Medulla oblongata (tissue), 1 donor: ENCODE data around the gene CHDH.

Source experiments
- DNase-seq: peaks from one replicate; pipeline ENCODE4 v3.0.0-alpha.2; 2015; ENCODE audit errors: extremely low spot score

CHDH gene

GRCh38 chr3:53849916-53850315, 3.7 kb upstream of the CHDH start:
- no peak for DNase-seq

- DNase-seq: no peak
Observed at GRCh38 chr3:53846851-53847155, 584 bp upstream of the CHDH start.

GRCh38 chr3:53845881-53846133, 412 bp downstream of the CHDH start:
- DNase-seq: no peak

GRCh38 chr3:53845103-53845880, 927 bp downstream of the CHDH start:
- peak; percentile 65 for DNase-seq

GRCh38 chr3:53844262-53845102, 1.7 kb downstream of the CHDH start:
- DNase-seq: peak; percentile 28

GRCh38 chr3:53843195-53844177, 2.7 kb downstream of the CHDH start:
- no peak for DNase-seq

- DNase-seq: peak; percentile 93
Observed at GRCh38 chr3:53842436-53843194, 3.6 kb downstream of the CHDH start.

GRCh38 chr3:53841296-53841695, 4.9 kb downstream of the CHDH start:
- DNase-seq: no peak

GRCh38 chr3:53837331-53837730, 8.9 kb downstream of the CHDH start:
- DNase-seq: no peak

GRCh38 chr3:53836084-53836872, 9.9 kb downstream of the CHDH start:
- DNase-seq: no peak

- DNase-seq: no peak
Observed at GRCh38 chr3:53835257-53835656, 11.0 kb downstream of the CHDH start.

- no peak for DNase-seq
Observed at GRCh38 chr3:53834429-53835095, 11.7 kb downstream of the CHDH start.

GRCh38 chr3:53833700-53834099, 12.5 kb downstream of the CHDH start:
- DNase-seq: no peak

GRCh38 chr3:53833053-53833645, 13.1 kb downstream of the CHDH start:
- DNase-seq: no peak

GRCh38 chr3:53830944-53831343, 15.3 kb downstream of the CHDH start:
- DNase-seq: no peak

GRCh38 chr3:53829605-53830004, 16.6 kb downstream of the CHDH start:
- no peak for DNase-seq

GRCh38 chr3:53828581-53828980, 17.6 kb downstream of the CHDH start:
- no peak for DNase-seq

GRCh38 chr3:53826048-53826447, 20.2 kb downstream of the CHDH start:
- DNase-seq: no peak

- DNase-seq: no peak
Observed at GRCh38 chr3:53824795-53825194, 21.4 kb downstream of the CHDH start.
